GM12878 (cell line): ENCODE data around the gene KIFC3. TPM values are rescaled to one million over a fixed set of nuclear protein-coding genes. Genes with fewer than 3 reads are reported as not detected.

ENCODE experiments used
- ASH2L ChIP-seq: fragments of 300-600, 200-600 bp; sonication (generic); IDR thresholded peaks from 2 replicates; pipeline ENCODE4 v1.6.1; 2017; ENCODE audit warnings: low read depth, mild to moderate bottlenecking, borderline replicate concordance
- ATF7 ChIP-seq: fragments of 450-650 bp; IDR thresholded peaks from 2 replicates; pipeline ENCODE4 v1.6.1; 2016; ENCODE audit warnings: low read depth, mild to moderate bottlenecking
- CEBPB ChIP-seq, 2 experiments: fragments of 150-350 bp in 1 of 2; IDR thresholded peaks; 2 replicates each; pipeline ENCODE4 v1.6.1; 2012 to 2014; ENCODE audit warnings: low read depth in 2 of 2, low read length in 2 of 2, borderline replicate concordance in 1 of 2, inconsistent platforms in 1 of 2
- CHD4 ChIP-seq: fragments of 200-600 bp; sonication (generic); IDR thresholded peaks from 2 replicates; pipeline ENCODE4 v1.6.1; 2016; ENCODE audit warnings: mild to moderate bottlenecking
- CREB1 ChIP-seq: IDR thresholded peaks from 2 replicates; pipeline ENCODE4 v1.6.1; 2012; ENCODE audit warnings: low read depth, mild to moderate bottlenecking, inconsistent platforms
- DPF2 ChIP-seq: fragments of 450-650 bp; IDR thresholded peaks from 2 replicates; pipeline ENCODE4 v1.6.1; 2017; ENCODE audit warnings: mild to moderate bottlenecking
- EED ChIP-seq: sonication (generic); IDR thresholded peaks from 2 replicates; pipeline ENCODE4 v1.6.1; 2016; ENCODE audit warnings: antibody characterized with exemption, low read depth
- FOS ChIP-seq: IDR thresholded peaks from 3 replicates; pipeline ENCODE4 v1.6.1; 2011; ENCODE audit warnings: borderline replicate concordance; ENCODE audit not compliant: insufficient read length; ENCODE audit errors: extremely low read depth
- HCFC1 ChIP-seq: fragments of 150-350 bp; IDR thresholded peaks from 2 replicates; pipeline ENCODE4 v1.6.1; 2014; ENCODE audit warnings: low read length
- HDAC6 ChIP-seq: fragments of 200-600 bp; sonication (generic); IDR thresholded peaks from one replicate; pipeline ENCODE4 v1.8.0; 2017; ENCODE audit warnings: antibody characterized with exemption; ENCODE audit not compliant: unreplicated experiment
- IKZF2 ChIP-seq, 2 experiments: fragments of 450-650 bp; IDR thresholded peaks; 2 replicates each; pipeline ENCODE4 v1.6.1; 2017; ENCODE audit warnings: mild to moderate bottlenecking in 2 of 2, moderate library complexity in 2 of 2
- IRF5 ChIP-seq: fragments of 450-650 bp; IDR thresholded peaks from 2 replicates; pipeline ENCODE4 v1.6.1; 2017; ENCODE audit warnings: borderline replicate concordance
- JUND ChIP-seq: IDR thresholded peaks from 2 replicates; pipeline ENCODE4 v1.6.1; 2012; ENCODE audit warnings: low read depth, mild to moderate bottlenecking, low read length, improper control_type of control experiment, moderate library complexity
- KDM1A ChIP-seq: fragments of 200-600 bp; sonication (generic); IDR thresholded peaks from 2 replicates; pipeline ENCODE4 v1.6.1; 2016; ENCODE audit warnings: borderline replicate concordance
- MXI1 ChIP-seq: fragments of 150-350 bp; IDR thresholded peaks from 2 replicates; pipeline ENCODE4 v1.6.1; 2011; ENCODE audit warnings: low read depth, mild to moderate bottlenecking, inconsistent platforms, low read length, improper control_type of control experiment
- MYC ChIP-seq: IDR thresholded peaks from 2 replicates; pipeline ENCODE4 v1.6.1; 2011; ENCODE audit warnings: mild to moderate bottlenecking, low read length, moderate library complexity, inconsistent platforms; ENCODE audit not compliant: insufficient read depth, insufficient replicate concordance, insufficient read length, severe bottlenecking
- NBN ChIP-seq: fragments of 450-650 bp; IDR thresholded peaks from 2 replicates; pipeline ENCODE4 v1.6.1; 2016
- NFYA ChIP-seq: IDR thresholded peaks from 2 replicates; pipeline ENCODE4 v1.6.1; 2011; ENCODE audit warnings: low read depth, mild to moderate bottlenecking, low read length, improper control_type of control experiment, borderline replicate concordance
- PAX5 ChIP-seq: IDR thresholded peaks from 2 replicates; pipeline ENCODE4 v1.6.1; 2011; ENCODE audit warnings: low read depth, low read length, borderline replicate concordance
- POU2F2 ChIP-seq: IDR thresholded peaks from 3 replicates; pipeline ENCODE4 v1.6.1; 2011; ENCODE audit warnings: low read depth, mild to moderate bottlenecking, low read length, borderline replicate concordance
- RUNX3 ChIP-seq: IDR thresholded peaks from 2 replicates; pipeline ENCODE4 v1.6.1; 2012; ENCODE audit warnings: low read length, inconsistent platforms
- SIN3A ChIP-seq: IDR thresholded peaks from 2 replicates; pipeline ENCODE4 v1.6.1; 2012; ENCODE audit warnings: low read depth, low read length, improper control_type of control experiment
- SP1 ChIP-seq: IDR thresholded peaks from one replicate; pipeline ENCODE4 v1.6.1; 2011; ENCODE audit warnings: low read depth, low read length
- SPI1 ChIP-seq: IDR thresholded peaks from 2 replicates; pipeline ENCODE4 v1.6.1; 2011; ENCODE audit warnings: low read depth, mild to moderate bottlenecking, low read length, moderate library complexity, borderline replicate concordance; ENCODE audit not compliant: insufficient read depth
- SREBF2 ChIP-seq: IDR thresholded peaks from 2 replicates; pipeline ENCODE4 v1.6.1; 2012; ENCODE audit warnings: mild to moderate bottlenecking, low read length
- YBX1 ChIP-seq: fragments of 450-650 bp; IDR thresholded peaks from 2 replicates; pipeline ENCODE4 v1.6.1; 2016; ENCODE audit warnings: antibody characterized with exemption
- ZBTB33 ChIP-seq: fragments of 450-650 bp; IDR thresholded peaks from 2 replicates; pipeline ENCODE4 v1.6.1; 2017; ENCODE audit warnings: mild to moderate bottlenecking
- ZNF217 ChIP-seq: fragments of 450-650 bp; IDR thresholded peaks from 2 replicates; pipeline ENCODE4 v1.6.1; 2017; ENCODE audit warnings: antibody characterized with exemption, mild to moderate bottlenecking
- ZSCAN29 ChIP-seq: fragments of 450-650 bp; IDR thresholded peaks from 2 replicates; pipeline ENCODE4 v1.6.1; 2017; ENCODE audit warnings: mild to moderate bottlenecking, moderate library complexity
- polyA plus RNA-seq, 11 experiments: library from polyadenylated mRNA; depleted of rRNA in 4 of 11; unstranded in 6 of 11; stranded (reverse) in 5 of 11; fragments of >200 nt; fragmentation: Nextera tagmentation in 4 of 11; fragmentation: Illumina TruSeq in 1 of 11; extraction: Ambion mirVana in 4 of 11; extraction: Trizol in 1 of 11; gene quantifications; 1 replicate in 1 of 11; 2 replicates in 10 of 11; pipeline versions ENCODE4 v1.2.1 to v1.2.3, GENCODE V29; 2011 to 2016; ENCODE audit warnings: inconsistent platforms in 2 of 11, missing spikeins in 2 of 11, low read depth in 1 of 11
- total RNA-seq, 4 experiments: library from RNA; depleted of rRNA in 3 of 4; stranded (reverse); fragments of >200 nt in 3 of 4; fragmentation: Illumina TruSeq in 1 of 4; extraction: Trizol in 1 of 4; gene quantifications; 2 replicates each; pipeline versions ENCODE4 v1.2.1 to v1.2.3, GENCODE V29; 2013 to 2021

KIFC3 gene
- total and polyA plus RNA-seq, 10 of the 15 experiments (the other 5 are each of a cell fraction or from before 2014, with no cell fraction given): 0.22 to 1.3 (median 0.26) TPM; not detected in 3

DNA sequence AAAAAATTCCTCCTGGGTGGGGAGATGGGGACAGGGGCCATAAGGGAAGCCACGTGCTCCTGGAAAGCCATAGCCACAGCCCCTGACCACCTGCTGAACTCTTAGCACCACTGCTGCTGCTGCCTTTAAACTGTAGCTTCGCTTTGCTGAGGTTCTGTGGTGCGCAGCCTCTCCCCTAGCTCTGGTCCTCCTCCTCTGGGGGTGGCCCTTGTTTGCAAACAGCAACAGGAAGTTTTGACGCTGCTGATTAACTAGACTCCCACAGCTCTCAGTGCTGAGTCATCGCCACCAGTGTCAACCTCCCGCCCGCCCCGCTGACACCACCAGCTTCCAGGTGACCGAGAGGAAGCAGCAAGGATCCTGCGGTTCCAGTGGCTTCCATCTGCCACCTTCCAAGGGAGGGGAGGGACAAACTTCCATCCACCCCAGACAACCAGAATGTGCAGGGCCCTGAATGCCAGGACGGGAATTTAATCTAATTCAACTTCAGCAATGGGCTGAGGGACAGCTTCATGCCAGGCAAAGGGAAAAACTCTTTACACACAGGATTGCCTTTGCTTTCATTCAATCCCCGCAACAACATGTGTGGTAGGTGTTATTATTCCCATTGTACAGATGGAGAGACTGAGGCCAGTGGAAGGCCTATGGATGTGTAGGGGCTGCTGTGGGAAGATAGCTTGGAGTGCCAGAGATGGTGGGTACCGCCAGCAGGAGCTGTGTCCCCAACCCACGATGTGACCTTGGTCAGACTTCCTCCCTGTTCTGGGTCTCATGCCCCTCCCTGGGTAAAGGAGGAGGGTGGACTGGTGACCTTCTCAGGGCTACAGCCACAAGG is 8.1 kb upstream of the KIFC3 start (continued):
- TF ChIP-seq IRF5: no peak
- peak; percentile 68 for TF ChIP-seq MXI1
- no peak for TF ChIP-seq NFYA
- TF ChIP-seq DPF2: peak; percentile 72
- peak; percentile 14 for TF ChIP-seq SP1
- peak; percentile 34; the same call in 1 of the 2 replicates for TF ChIP-seq PAX5
- TF ChIP-seq SREBF2: no peak
- TF ChIP-seq SPI1: peak; percentile 17; the same call in 1 of the 2 replicates
- TF ChIP-seq FOS: no peak
- TF ChIP-seq ZSCAN29: no peak
- TF ChIP-seq NBN: peak; percentile 61; the same call in 1 of the 2 replicates
- TF ChIP-seq RUNX3: peak; percentile 59
- no peak for TF ChIP-seq HDAC6
- no peak for TF ChIP-seq ZBTB33
- no peak for TF ChIP-seq SIN3A
- TF ChIP-seq CEBPB (IDR thresholded peaks at IDR 0.05; ENCODE audit: borderline replicate concordance in 1 of 2, low read depth in 2 of 2, low read length in 2 of 2): no peak
- TF ChIP-seq EED: peak; percentile 84
- TF ChIP-seq CHD4: no peak
- no peak for TF ChIP-seq KDM1A
- TF ChIP-seq MYC: no peak
- TF ChIP-seq ASH2L: no peak
- TF ChIP-seq CREB1: peak; percentile 61
- TF ChIP-seq POU2F2: peak; percentile 45; the same call in 1 of the 3 replicates
- no peak for TF ChIP-seq YBX1
- no peak for TF ChIP-seq ZNF217
- peak; percentile 78 for TF ChIP-seq ATF7
- no peak for TF ChIP-seq HCFC1
- TF ChIP-seq JUND: peak; percentile 72; the same call in 1 of the 2 replicates
- TF ChIP-seq IKZF2 (IDR thresholded peaks at IDR 0.05): peak; percentile 93 to 95
